Loucy (cell line): ENCODE data around the gene RALB.

Experiments used
- EZH2phosphoT487 ChIP-seq: fragments of 200-600 bp; IDR thresholded peaks from 2 replicates; pipeline ENCODE4 v1.6.1; 2018; ENCODE audit warnings: antibody characterized with exemption, mild to moderate bottlenecking, moderate library complexity, borderline replicate concordance
- TF ChIP-seq, protein P1 (sequence below): fragments of 200-600 bp; sonication (generic); conservative IDR thresholded peaks from 2 replicates; pipeline ENCODE4 v1.5.1; 2014; ENCODE audit warnings: mild to moderate bottlenecking, antibody characterized with exemption, low read length

DNA sequence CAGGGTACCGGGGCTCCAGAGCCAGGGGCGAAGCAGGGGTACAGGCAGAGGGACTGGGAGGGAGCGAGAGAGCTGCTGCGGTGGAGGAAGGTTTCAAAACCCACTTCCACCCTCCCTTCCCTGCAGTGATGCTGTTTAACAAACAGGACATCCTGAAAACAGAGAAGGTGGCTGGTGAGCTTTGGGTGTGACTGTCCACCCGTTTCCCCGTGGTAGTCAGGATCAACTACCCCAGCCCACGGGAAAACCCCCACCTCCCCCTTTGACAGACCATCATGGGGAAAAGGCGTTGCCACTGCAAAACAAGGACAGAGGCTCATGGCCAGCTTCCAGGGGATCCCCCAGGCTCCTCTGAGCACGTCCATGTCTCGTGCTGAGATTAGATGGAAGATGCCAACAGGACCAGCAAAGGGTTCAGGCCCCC is 42.4 kb upstream of the RALB start:
- TF ChIP-seq, protein P1, sequence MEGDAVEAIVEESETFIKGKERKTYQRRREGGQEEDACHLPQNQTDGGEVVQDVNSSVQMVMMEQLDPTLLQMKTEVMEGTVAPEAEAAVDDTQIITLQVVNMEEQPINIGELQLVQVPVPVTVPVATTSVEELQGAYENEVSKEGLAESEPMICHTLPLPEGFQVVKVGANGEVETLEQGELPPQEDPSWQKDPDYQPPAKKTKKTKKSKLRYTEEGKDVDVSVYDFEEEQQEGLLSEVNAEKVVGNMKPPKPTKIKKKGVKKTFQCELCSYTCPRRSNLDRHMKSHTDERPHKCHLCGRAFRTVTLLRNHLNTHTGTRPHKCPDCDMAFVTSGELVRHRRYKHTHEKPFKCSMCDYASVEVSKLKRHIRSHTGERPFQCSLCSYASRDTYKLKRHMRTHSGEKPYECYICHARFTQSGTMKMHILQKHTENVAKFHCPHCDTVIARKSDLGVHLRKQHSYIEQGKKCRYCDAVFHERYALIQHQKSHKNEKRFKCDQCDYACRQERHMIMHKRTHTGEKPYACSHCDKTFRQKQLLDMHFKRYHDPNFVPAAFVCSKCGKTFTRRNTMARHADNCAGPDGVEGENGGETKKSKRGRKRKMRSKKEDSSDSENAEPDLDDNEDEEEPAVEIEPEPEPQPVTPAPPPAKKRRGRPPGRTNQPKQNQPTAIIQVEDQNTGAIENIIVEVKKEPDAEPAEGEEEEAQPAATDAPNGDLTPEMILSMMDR: no peak
- no peak for TF ChIP-seq EZH2phosphoT487
